BE2C (cell line): ENCODE data around the gene FGD3.

ENCODE experiments used
- DNase-seq: peaks from one replicate; pipeline ENCODE4 v3.0.0-alpha.2; 2020
- H3K27me3 ChIP-seq: fragments of 250-450 bp; sonication (Bioruptor Pico); 2 replicates; pipeline ENCODE4 v1.5.1; 2020; ENCODE audit warnings: mild to moderate bottlenecking
- H3K36me3 ChIP-seq: fragments of 250-450 bp; sonication (Bioruptor Pico); 2 replicates; pipeline ENCODE4 v1.5.1; 2020; ENCODE audit warnings: mild to moderate bottlenecking
- H3K4me1 ChIP-seq: fragments of 250-450 bp; sonication (Bioruptor Pico); 2 replicates; pipeline ENCODE4 v1.5.1; 2020
- H3K4me3 ChIP-seq: 2 replicates; pipeline ENCODE4 v1.5.1; 2011; ENCODE audit warnings: low read depth, low read length
- H3K9me3 ChIP-seq: fragments of 250-450 bp; sonication (Bioruptor Pico); 2 replicates; pipeline ENCODE4 v1.5.1; 2020
- TF ChIP-seq, protein P1 (sequence below): IDR thresholded peaks from 2 replicates; pipeline ENCODE4 v1.5.1; 2012; ENCODE audit warnings: mild to moderate bottlenecking, low read depth, low read length

Gene FGD3

DNA sequence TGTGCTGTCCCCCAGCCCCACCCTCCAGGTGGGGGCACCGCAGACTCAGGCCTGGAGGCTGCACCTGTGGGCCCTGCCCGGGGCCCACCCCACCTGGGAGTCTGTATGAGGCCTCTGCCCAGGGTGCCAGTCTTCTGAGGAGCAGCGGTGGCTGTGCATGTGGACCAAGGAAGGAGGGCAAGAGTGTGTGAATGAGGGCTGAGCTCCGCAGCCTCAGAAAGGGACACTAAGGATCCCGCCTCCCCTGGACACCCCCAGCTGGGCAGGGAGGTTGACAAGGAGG, 19.1 kb downstream of the FGD3 start:
- DNase-seq = no peak
- Histone ChIP-seq H3K9me3 (no peaks in the 10 kb centered on the region), H3K4me3 (no peak overlapping the region), H3K4me1 (no peaks in the 10 kb centered on the region), H3K36me3 (no peaks in the 10 kb centered on the region), H3K27me3 (no peaks in the 10 kb centered on the region)
- TF ChIP-seq, protein P1, sequence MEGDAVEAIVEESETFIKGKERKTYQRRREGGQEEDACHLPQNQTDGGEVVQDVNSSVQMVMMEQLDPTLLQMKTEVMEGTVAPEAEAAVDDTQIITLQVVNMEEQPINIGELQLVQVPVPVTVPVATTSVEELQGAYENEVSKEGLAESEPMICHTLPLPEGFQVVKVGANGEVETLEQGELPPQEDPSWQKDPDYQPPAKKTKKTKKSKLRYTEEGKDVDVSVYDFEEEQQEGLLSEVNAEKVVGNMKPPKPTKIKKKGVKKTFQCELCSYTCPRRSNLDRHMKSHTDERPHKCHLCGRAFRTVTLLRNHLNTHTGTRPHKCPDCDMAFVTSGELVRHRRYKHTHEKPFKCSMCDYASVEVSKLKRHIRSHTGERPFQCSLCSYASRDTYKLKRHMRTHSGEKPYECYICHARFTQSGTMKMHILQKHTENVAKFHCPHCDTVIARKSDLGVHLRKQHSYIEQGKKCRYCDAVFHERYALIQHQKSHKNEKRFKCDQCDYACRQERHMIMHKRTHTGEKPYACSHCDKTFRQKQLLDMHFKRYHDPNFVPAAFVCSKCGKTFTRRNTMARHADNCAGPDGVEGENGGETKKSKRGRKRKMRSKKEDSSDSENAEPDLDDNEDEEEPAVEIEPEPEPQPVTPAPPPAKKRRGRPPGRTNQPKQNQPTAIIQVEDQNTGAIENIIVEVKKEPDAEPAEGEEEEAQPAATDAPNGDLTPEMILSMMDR = no peak

DNA sequence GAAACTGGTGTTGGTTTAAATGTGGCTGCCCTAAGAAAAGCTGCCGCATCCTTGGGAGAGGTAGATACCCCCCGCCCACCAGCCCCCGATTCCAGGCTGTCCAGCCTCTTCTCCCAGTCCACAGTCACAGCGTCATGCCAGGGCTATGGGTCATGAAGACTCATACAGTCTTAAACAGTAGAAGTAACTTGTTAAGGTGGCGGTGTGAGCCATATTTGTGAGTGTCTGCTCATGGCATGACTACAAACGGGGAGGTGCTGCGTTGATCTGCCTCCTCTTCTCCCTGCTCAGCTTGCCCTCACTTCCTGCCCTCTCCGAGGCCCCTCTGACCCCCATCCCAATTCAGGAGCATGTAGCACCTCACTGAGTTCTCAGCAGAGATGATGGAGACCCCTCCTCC, 20.8 kb downstream of the FGD3 start:
- Histone ChIP-seq H3K27me3 (no peaks in the 10 kb centered on the region), H3K4me3 (no peak overlapping the region), H3K36me3 (no peaks in the 10 kb centered on the region), H3K4me1 (no peaks in the 10 kb centered on the region), H3K9me3 (no peaks in the 10 kb centered on the region)
- TF ChIP-seq, protein P1 = no peak
- no peak for DNase-seq

DNA sequence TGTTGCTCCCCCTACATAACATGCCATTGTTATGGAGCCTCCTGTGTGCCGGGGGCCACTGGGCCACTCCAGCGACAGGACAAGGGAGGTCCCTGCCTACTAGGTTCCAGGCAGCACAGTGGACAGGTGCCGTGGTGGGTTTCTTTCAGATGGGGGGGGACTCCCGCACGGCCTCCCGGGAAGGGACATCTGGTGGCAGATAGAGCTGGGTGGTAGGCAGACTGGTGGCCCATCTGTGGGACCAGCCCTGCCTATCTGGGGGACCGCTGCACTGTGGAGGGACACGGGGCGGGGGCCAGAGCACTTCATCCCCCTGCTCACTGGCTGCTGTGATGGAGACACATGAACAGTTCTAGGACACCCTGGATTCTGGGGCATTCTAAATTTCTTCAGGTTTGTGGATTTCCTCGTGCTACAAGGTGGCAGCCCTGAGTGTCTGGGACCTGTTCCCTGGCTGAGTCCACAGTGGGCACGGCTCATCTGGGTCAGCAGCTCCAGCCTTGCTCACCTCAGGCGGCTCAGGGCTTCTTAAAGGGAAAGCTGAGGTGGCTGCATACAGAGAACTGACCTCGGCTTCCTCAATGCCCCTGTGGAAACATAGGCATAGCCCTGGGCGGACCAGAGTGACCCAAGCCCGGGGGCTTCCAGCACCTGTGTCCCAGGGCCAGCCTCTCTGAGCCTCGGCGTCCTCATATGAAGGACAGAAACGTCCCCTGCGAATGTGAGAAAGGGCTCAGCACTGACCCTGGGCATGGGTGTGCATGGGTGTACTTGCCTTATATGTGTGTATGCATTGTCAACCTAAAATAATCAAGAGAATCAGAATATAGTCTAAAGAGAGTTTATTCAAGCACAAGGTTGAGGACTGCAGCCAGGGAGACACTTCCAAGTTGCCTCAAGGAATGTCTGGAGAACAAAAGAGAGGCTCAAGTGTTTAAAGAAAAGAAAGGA, 22.5 kb downstream of the FGD3 start:
- Histone ChIP-seq H3K27me3 (no peaks in the 10 kb centered on the region), H3K4me1 (no peaks in the 10 kb centered on the region), H3K4me3 (no peak overlapping the region), H3K9me3 (no peaks in the 10 kb centered on the region), H3K36me3 (no peaks in the 10 kb centered on the region)
- no peak for DNase-seq
- TF ChIP-seq, protein P1 = no peak

DNA sequence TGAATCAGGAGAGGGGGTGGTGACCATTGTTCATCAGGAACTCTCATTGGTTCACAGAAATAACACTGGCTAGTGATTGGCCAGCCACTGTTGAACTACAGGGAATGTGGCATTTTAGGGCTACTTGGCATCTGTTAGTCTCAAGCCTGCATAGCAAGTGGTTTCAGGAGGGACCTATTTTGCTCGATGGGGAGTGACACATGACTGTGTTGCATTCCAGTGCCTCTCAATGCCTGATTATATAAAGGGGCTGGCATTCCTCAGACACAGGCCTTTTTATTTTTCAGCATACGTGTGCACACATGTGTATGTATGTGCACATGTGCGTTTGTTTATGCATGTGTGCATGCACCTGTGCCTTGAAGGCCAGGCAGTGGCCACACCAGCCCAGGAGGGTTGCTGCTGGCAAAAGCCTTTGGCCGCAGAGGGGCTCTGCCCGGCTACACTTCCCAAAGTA, 23.2 kb downstream of the FGD3 start:
- Histone ChIP-seq H3K36me3 (no peaks in the 10 kb centered on the region), H3K9me3 (no peaks in the 10 kb centered on the region), H3K4me3 (no peak overlapping the region), H3K27me3 (no peaks in the 10 kb centered on the region), H3K4me1 (no peaks in the 10 kb centered on the region)
- TF ChIP-seq, protein P1 = no peak
- no peak for DNase-seq

DNA sequence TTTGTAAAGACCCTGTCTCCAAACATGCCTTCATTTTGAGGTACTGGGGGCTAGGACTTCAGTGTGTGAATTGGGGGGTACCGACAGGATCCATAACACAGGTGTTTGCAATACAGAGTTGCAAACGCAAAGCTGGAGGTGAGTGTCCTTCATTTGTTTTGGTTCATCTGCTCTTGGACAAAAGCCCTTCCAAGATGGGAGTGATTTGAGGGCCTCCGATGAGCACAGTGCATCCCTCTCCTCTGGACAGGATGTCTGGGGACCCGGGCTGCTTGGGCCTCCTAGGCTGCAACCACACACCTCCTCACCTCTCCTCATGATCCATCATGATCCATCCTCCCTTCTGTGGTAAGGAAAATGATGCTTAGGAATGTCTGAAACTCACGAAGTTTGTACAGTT, 23.8 kb downstream of the FGD3 start:
- Histone ChIP-seq H3K4me3 (no peak overlapping the region), H3K9me3 (no peaks in the 10 kb centered on the region), H3K27me3 (no peaks in the 10 kb centered on the region), H3K4me1 (no peaks in the 10 kb centered on the region), H3K36me3 (no peaks in the 10 kb centered on the region)
- no peak for DNase-seq
- TF ChIP-seq, protein P1 = no peak

DNA sequence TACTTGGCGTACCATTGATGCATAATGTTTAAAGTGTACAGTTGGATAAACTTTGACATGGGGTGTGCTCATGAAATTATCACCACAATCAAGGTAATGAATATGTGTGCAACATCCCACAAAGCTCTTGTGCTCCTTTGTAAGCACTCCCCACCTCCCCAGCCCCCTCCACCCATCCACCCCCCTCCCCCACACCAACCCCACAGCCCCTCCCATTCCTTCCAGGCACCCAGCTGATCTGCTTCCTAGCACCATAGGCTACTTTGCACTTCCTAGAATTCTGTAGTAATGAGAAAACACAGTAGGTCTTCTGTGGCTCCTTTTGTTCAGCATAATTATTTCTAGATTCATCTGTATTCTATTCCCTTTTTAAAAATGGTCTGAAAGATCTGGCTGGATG, 24.5 kb downstream of the FGD3 start:
- TF ChIP-seq, protein P1 = no peak
- H3K36me3 ChIP-seq = no peaks in the 10 kb centered on the region
- no peaks in the 10 kb centered on the region for H3K27me3 ChIP-seq
- H3K4me3 ChIP-seq = no peak overlapping the region
- DNase-seq = no peak
- no peaks in the 10 kb centered on the region for H3K9me3 ChIP-seq
- no peaks in the 10 kb centered on the region for H3K4me1 ChIP-seq
